ENCODE data around the gene PRRT2.

Gene PRRT2

GRCh38 chr16:29835926-29836325 is 23.9 kb downstream of the PRRT2 start:
- no peak for DNase-seq

GRCh38 chr16:29836623-29837022 is 24.6 kb downstream of the PRRT2 start:
- DNase-seq: no peak

GRCh38 chr16:29837841-29838240 is 25.8 kb downstream of the PRRT2 start:
- DNase-seq: no peak

GRCh38 chr16:29839822-29840221 is 27.8 kb downstream of the PRRT2 start:
- no peak for DNase-seq

- no peak for DNase-seq
Observed at GRCh38 chr16:29840240-29840639, 28.2 kb downstream of the PRRT2 start.

GRCh38 chr16:29841631-29842030 is 29.6 kb downstream of the PRRT2 start:
- no peak for DNase-seq

- no peak for DNase-seq
Observed at GRCh38 chr16:29842732-29843346, 30.8 kb downstream of the PRRT2 start.

- no peak for DNase-seq
Observed at GRCh38 chr16:29843931-29844330, 31.9 kb downstream of the PRRT2 start.

- DNase-seq: no peak
Observed at GRCh38 chr16:29844575-29845331, 32.8 kb downstream of the PRRT2 start.

GRCh38 chr16:29845656-29846055 is 33.7 kb downstream of the PRRT2 start:
- no peak for DNase-seq

- DNase-seq: peak; percentile 86
Observed at GRCh38 chr16:29848420-29849297, 36.7 kb downstream of the PRRT2 start.

- no peak for DNase-seq
Observed at GRCh38 chr16:29849505-29849904, 37.5 kb downstream of the PRRT2 start.

- DNase-seq: no peak
Observed at GRCh38 chr16:29850998-29851397, 39.0 kb downstream of the PRRT2 start.

- DNase-seq: no peak
Observed at GRCh38 chr16:29852654-29853053, 40.7 kb downstream of the PRRT2 start.

GRCh38 chr16:29854520-29855100 is 42.6 kb downstream of the PRRT2 start:
- no peak for DNase-seq

GRCh38 chr16:29857133-29857760 is 45.3 kb downstream of the PRRT2 start:
- no peak for DNase-seq

GRCh38 chr16:29858149-29858849 is 46.3 kb downstream of the PRRT2 start:
- DNase-seq: no peak

GRCh38 chr16:29858974-29859373 is 47.0 kb downstream of the PRRT2 start:
- DNase-seq: no peak

- DNase-seq: no peak
Observed at GRCh38 chr16:29860218-29860617, 48.2 kb downstream of the PRRT2 start.

- no peak for DNase-seq
Observed at GRCh38 chr16:29862383-29862883, 50.4 kb downstream of the PRRT2 start.

GRCh38 chr16:29862884-29863668 is 51.1 kb downstream of the PRRT2 start, which contains the start of gene CDIPT:
CDIPT (minus strand) TSS chr16:29863226; CDS start chr16:29862857, 369 bp downstream.
- peak; percentile 80 for DNase-seq

Data from activated CD4-positive, CD25-positive, alpha-beta regulatory T cell treated with anti-CD3 and anti-CD28 coated beads, Interleukin-2, amount 50 U/mL, for 72 hours (primary cell).